Fibroblast of lung (primary cell): ENCODE data around the gene FRY. TPM values are rescaled to one million over a fixed set of nuclear protein-coding genes. Genes with fewer than 3 reads are reported as not detected.

Experiments used
- DNase-seq, 2 donors: peaks; one replicate each; pipeline versions ENCODE4 v3.0.0 to v3.0.0-alpha.2; 2010; ENCODE audit warnings: low read depth in 2 of 2
- H2AFZ ChIP-seq: 2 replicates; pipeline ENCODE4 v1.5.1; 2012; ENCODE audit warnings: low read length, control low read depth, inconsistent platforms
- H3K27ac ChIP-seq: 2 replicates; pipeline ENCODE4 v1.5.1; 2011; ENCODE audit warnings: low read length, control low read depth; ENCODE audit not compliant: insufficient read depth
- H3K27me3 ChIP-seq: 2 replicates; pipeline ENCODE4 v1.5.1; 2011; ENCODE audit warnings: mild to moderate bottlenecking, low read length; ENCODE audit not compliant: control insufficient read depth, insufficient read depth
- H3K36me3 ChIP-seq: 2 replicates; pipeline ENCODE4 v1.5.1; 2011; ENCODE audit warnings: low read length; ENCODE audit not compliant: control insufficient read depth, insufficient read depth
- H3K4me1 ChIP-seq: 2 replicates; pipeline ENCODE4 v1.5.1; 2011; ENCODE audit warnings: low read length; ENCODE audit not compliant: control insufficient read depth, insufficient read depth; ENCODE audit errors: extremely low read depth
- H3K4me2 ChIP-seq: 2 replicates; pipeline ENCODE4 v1.5.1; 2011; ENCODE audit warnings: low read length, control low read depth; ENCODE audit not compliant: insufficient read depth; ENCODE audit errors: extremely low read depth
- H3K4me3 ChIP-seq, 4 experiments: fragments of 200-600 bp in 1 of 4; sonication (generic) in 1 of 4; replicated peaks in 1 of 4; 2 replicates each; pipeline ENCODE4 v1.5.1; 2011 to 2016; ENCODE audit warnings: low read length in 4 of 4, low read depth in 3 of 4, mild to moderate bottlenecking in 3 of 4, control low read depth in 2 of 4, inconsistent platforms in 1 of 4, mixed read lengths in 1 of 4; ENCODE audit not compliant: insufficient read depth in 1 of 4; ENCODE audit errors: control extremely low read depth in 1 of 4
- H3K79me2 ChIP-seq: 2 replicates; pipeline ENCODE4 v1.5.1; 2012; ENCODE audit warnings: mild to moderate bottlenecking, low read length, inconsistent platforms; ENCODE audit not compliant: control insufficient read depth, insufficient read depth
- H3K9ac ChIP-seq: 2 replicates; pipeline ENCODE4 v1.5.1; 2011; ENCODE audit warnings: mild to moderate bottlenecking, low read length, control low read depth; ENCODE audit not compliant: insufficient read depth
- H3K9me3 ChIP-seq: 2 replicates; pipeline ENCODE4 v1.5.1; 2012; ENCODE audit warnings: low read depth, low read length; ENCODE audit not compliant: control insufficient read depth, insufficient read depth
- H4K20me1 ChIP-seq: 2 replicates; pipeline ENCODE4 v1.5.1; 2011; ENCODE audit warnings: low read length; ENCODE audit not compliant: control insufficient read depth, insufficient read depth; ENCODE audit errors: extremely low read depth
- EZH2 ChIP-seq: IDR thresholded peaks from 2 replicates; pipeline ENCODE4 v1.5.1; 2012; ENCODE audit warnings: low read length, control low read depth, mild to moderate bottlenecking; ENCODE audit errors: missing control alignments
- polyA plus RNA-seq, 2 donors: library from polyadenylated mRNA; depleted of rRNA in 1 of 2; stranded (reverse) in 1 of 2; unstranded in 1 of 2; fragments of >200 nt; gene quantifications; 2 replicates each; pipeline ENCODE4 v1.2.1, GENCODE V29; 2011 to 2012; ENCODE audit warnings: missing spikeins in 1 of 2
- total RNA-seq: library from RNA; depleted of rRNA; stranded (reverse); fragments of >200 nt; gene quantifications from 2 replicates; pipeline ENCODE4 v1.2.1, GENCODE V29; 2014
- TF ChIP-seq, protein P1 (sequence below), 2 donors: IDR thresholded peaks in 1 of 2; conservative IDR thresholded peaks in 1 of 2; 1 replicate in 1 of 2; 2 replicates in 1 of 2; pipeline ENCODE4 v1.5.1; 2011 to 2012; ENCODE audit warnings: low read length in 2 of 2, control low read depth in 1 of 2, inconsistent platforms in 1 of 2, low read depth in 1 of 2, mild to moderate bottlenecking in 1 of 2

Gene FRY
- total and polyA plus RNA-seq, 2 donors (not counting 1 experiment from before 2014, with no cell fraction given): 8.8 to 18.3 TPM

DNA sequence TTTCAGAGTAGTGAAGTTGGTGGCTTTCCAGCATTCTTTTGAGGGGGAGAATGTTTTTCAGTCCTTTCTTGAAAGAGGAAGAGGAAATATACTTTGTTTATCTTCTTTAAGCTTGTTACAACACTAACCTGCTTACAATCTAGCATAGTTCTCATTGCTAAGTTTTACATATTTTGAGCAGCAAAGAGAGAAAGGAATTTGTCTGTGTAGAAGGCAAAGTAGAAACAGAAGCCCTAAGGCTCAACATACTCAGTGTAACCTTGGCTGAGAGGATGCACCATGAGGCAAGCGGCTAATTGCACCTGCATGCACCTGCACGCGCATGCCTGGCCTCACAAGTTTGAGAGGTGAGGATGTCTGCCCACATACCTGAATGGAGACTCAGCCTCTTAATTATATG lies 2.2 kb downstream of the FRY start:
- Histone ChIP-seq H3K79me2 (no peaks in the 10 kb centered on the region), H3K27ac (no peak overlapping the region), H2AFZ (no peak overlapping the region), H3K4me1 (no peaks in the 10 kb centered on the region), H3K27me3 (no peaks in the 10 kb centered on the region), H4K20me1 (no peaks in the 10 kb centered on the region), H3K9me3 (no peaks in the 10 kb centered on the region), H3K4me2 (no peak overlapping the region), H3K4me3 (no peak overlapping the region), H3K9ac (no peak overlapping the region), H3K36me3 (no peaks in the 10 kb centered on the region)
- no peak for DNase-seq
- TF ChIP-seq, protein P1, sequence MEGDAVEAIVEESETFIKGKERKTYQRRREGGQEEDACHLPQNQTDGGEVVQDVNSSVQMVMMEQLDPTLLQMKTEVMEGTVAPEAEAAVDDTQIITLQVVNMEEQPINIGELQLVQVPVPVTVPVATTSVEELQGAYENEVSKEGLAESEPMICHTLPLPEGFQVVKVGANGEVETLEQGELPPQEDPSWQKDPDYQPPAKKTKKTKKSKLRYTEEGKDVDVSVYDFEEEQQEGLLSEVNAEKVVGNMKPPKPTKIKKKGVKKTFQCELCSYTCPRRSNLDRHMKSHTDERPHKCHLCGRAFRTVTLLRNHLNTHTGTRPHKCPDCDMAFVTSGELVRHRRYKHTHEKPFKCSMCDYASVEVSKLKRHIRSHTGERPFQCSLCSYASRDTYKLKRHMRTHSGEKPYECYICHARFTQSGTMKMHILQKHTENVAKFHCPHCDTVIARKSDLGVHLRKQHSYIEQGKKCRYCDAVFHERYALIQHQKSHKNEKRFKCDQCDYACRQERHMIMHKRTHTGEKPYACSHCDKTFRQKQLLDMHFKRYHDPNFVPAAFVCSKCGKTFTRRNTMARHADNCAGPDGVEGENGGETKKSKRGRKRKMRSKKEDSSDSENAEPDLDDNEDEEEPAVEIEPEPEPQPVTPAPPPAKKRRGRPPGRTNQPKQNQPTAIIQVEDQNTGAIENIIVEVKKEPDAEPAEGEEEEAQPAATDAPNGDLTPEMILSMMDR (conservative IDR thresholded peaks at IDR 0.05 in 1 of 2, IDR thresholded peaks at IDR 0.05 in 1 of 2; ENCODE audit: low read depth in 1 of 2, low read length in 2 of 2): no peak
- no peak for TF ChIP-seq EZH2

DNA sequence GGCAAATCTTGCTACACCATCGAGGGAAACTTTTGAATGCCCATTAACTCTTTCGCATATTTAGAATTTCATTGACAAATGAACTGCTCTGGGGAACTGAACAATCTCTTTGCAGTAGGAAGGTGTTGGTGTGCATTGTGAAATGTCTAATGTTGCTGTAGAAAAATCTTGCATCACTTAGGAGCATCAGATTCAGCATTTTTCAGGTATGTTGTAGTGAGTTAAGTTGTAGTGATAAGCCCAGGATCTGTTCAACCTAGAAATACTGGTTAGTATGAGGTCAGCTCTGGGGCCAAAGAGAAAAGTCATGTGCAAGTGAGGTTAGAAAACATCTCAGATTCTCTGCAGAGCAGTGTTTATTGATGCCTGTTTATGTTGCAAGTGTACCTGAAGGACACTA lies 4.1 kb downstream of the FRY start:
- no peak overlapping the region for H2AFZ ChIP-seq
- H3K4me3 ChIP-seq: no peak overlapping the region
- H3K27ac ChIP-seq: no peak overlapping the region
- H3K36me3 ChIP-seq: no peaks in the 10 kb centered on the region
- no peaks in the 10 kb centered on the region for H3K27me3 ChIP-seq
- H3K79me2 ChIP-seq: no peaks in the 10 kb centered on the region
- no peaks in the 10 kb centered on the region for H3K9me3 ChIP-seq
- no peaks in the 10 kb centered on the region for H4K20me1 ChIP-seq
- H3K4me2 ChIP-seq: no peak overlapping the region
- TF ChIP-seq, protein P1 (conservative IDR thresholded peaks at IDR 0.05 in 1 of 2, IDR thresholded peaks at IDR 0.05 in 1 of 2; ENCODE audit: low read depth in 1 of 2, low read length in 2 of 2): no peak
- no peak for TF ChIP-seq EZH2
- no peak for DNase-seq
- H3K9ac ChIP-seq: no peak overlapping the region
- peaks cover 3% of the 10 kb centered on the region for H3K4me1 ChIP-seq

GRCh38 chr13:32036126-32036695 lies 4.6 kb downstream of the FRY start:
- Histone ChIP-seq H2AFZ (no peak overlapping the region), H3K27me3 (no peaks in the 10 kb centered on the region), H3K4me1 (peaks cover 3% of the 10 kb centered on the region), H3K9ac (no peak overlapping the region), H3K4me3 (no peak overlapping the region), H4K20me1 (no peaks in the 10 kb centered on the region), H3K9me3 (no peaks in the 10 kb centered on the region), H3K27ac (no peak overlapping the region), H3K36me3 (no peaks in the 10 kb centered on the region), H3K79me2 (no peaks in the 10 kb centered on the region), H3K4me2 (peak overlapping the region; percentile 21)
- TF ChIP-seq, protein P1 (conservative IDR thresholded peaks at IDR 0.05 in 1 of 2, IDR thresholded peaks at IDR 0.05 in 1 of 2; ENCODE audit: low read depth in 1 of 2, low read length in 2 of 2): no peak
- TF ChIP-seq EZH2: no peak
- DNase-seq: no peak
